ENCODE results near the gene ADORA1. TPM values are rescaled to one million over a fixed set of nuclear protein-coding genes. Genes with fewer than 3 reads are reported as not detected.

ADORA1 gene
- total RNA-seq (2014; rRNA removed; shearing (Covaris generic)), result 0.92 TPM in 1 of 2 replicates, not detected in the other
- polyA plus RNA-seq (2015; cell fraction: cytosol; rRNA removed), result 0.44 and 2.4 TPM in 2 replicates
- 0.38 TPM in 1 of 2 replicates, not detected in the other for polyA plus RNA-seq (2015; cell fraction: nucleus; rRNA removed)

GRCh38 chr1:203127666-203128430, at the start of gene ADORA1:
TSS of gene ADORA1 (plus strand) at chr1:203127726. CDS start at chr1:203128842, 1,116 bp downstream.
- in situ Hi-C loops (cut with HindIII; ENCODE audit: low pct_unique_long_range_greater_than_20kb, low sequenced_read_pairs), result no loop called here
- DNase-seq (ENCODE audit: low read depth, low spot score), result peak; percentile 28

- in situ Hi-C loops (cut with HindIII; ENCODE audit: low pct_unique_long_range_greater_than_20kb, low sequenced_read_pairs), result no loop called here
- no peak for DNase-seq (ENCODE audit: low read depth, low spot score)
Measured at GRCh38 chr1:203077956-203078355, 49.6 kb upstream of the ADORA1 start.

GRCh38 chr1:203078478-203078877, 49.0 kb upstream of the ADORA1 start:
- in situ Hi-C loops (cut with HindIII; ENCODE audit: low pct_unique_long_range_greater_than_20kb, low sequenced_read_pairs), result no loop called here
- no peak for DNase-seq (ENCODE audit: low read depth, low spot score)

- no peak for DNase-seq (ENCODE audit: low read depth, low spot score)
- in situ Hi-C loops (cut with HindIII; ENCODE audit: low pct_unique_long_range_greater_than_20kb, low sequenced_read_pairs), result no loop called here
Measured at GRCh38 chr1:203080456-203080855, 47.1 kb upstream of the ADORA1 start.

GRCh38 chr1:203081465-203082230, 45.9 kb upstream of the ADORA1 start:
- in situ Hi-C loops (cut with HindIII; ENCODE audit: low pct_unique_long_range_greater_than_20kb, low sequenced_read_pairs), result no loop called here
- DNase-seq (ENCODE audit: low read depth, low spot score), result no peak

GRCh38 chr1:203082231-203082505, 45.4 kb upstream of the ADORA1 start:
- in situ Hi-C loops (cut with HindIII; ENCODE audit: low pct_unique_long_range_greater_than_20kb, low sequenced_read_pairs), result no loop called here
- DNase-seq (ENCODE audit: low read depth, low spot score), result no peak

- in situ Hi-C loops (cut with HindIII; ENCODE audit: low pct_unique_long_range_greater_than_20kb, low sequenced_read_pairs), result no loop called here
- no peak for DNase-seq (ENCODE audit: low read depth, low spot score)
Measured at GRCh38 chr1:203082571-203083462, 44.7 kb upstream of the ADORA1 start.

- in situ Hi-C loops (cut with HindIII; ENCODE audit: low pct_unique_long_range_greater_than_20kb, low sequenced_read_pairs), result no loop called here
Measured at GRCh38 chr1:203083463-203083921, 44.0 kb upstream of the ADORA1 start.

GRCh38 chr1:203084588-203085527, 42.7 kb upstream of the ADORA1 start:
- DNase-seq (ENCODE audit: low read depth, low spot score), result peak; percentile 64
- in situ Hi-C loops (cut with HindIII; ENCODE audit: low pct_unique_long_range_greater_than_20kb, low sequenced_read_pairs), result no loop called here

More at GRCh38 chr1:203083463-203083921, 44.0 kb upstream of the ADORA1 start:
- peak; percentile 14 for DNase-seq (ENCODE audit: low read depth, low spot score)

- DNase-seq (ENCODE audit: low read depth, low spot score), result no peak
- in situ Hi-C loops (cut with HindIII; ENCODE audit: low pct_unique_long_range_greater_than_20kb, low sequenced_read_pairs), result no loop called here
Measured at GRCh38 chr1:203085528-203086406, 41.8 kb upstream of the ADORA1 start, which contains the start of gene MYOG. TSS of gene MYOG (minus strand) at chr1:203086012. CDS start at chr1:203085961, 51 bp downstream.

- peak; percentile 4 for DNase-seq (ENCODE audit: low read depth, low spot score)
- in situ Hi-C loops (cut with HindIII; ENCODE audit: low pct_unique_long_range_greater_than_20kb, low sequenced_read_pairs), result no loop called here
Measured at GRCh38 chr1:203086992-203087763, 40.3 kb upstream of the ADORA1 start.

GRCh38 chr1:203088441-203088840, 39.1 kb upstream of the ADORA1 start:
- no peak for DNase-seq (ENCODE audit: low read depth, low spot score)

GRCh38 chr1:203089001-203089650, 38.4 kb upstream of the ADORA1 start:
- in situ Hi-C loops (cut with HindIII; ENCODE audit: low pct_unique_long_range_greater_than_20kb, low sequenced_read_pairs), result no loop called here
- no peak for DNase-seq (ENCODE audit: low read depth, low spot score)

More at GRCh38 chr1:203088441-203088840, 39.1 kb upstream of the ADORA1 start:
- in situ Hi-C loops (cut with HindIII; ENCODE audit: low pct_unique_long_range_greater_than_20kb, low sequenced_read_pairs), result no loop called here

- DNase-seq (ENCODE audit: low read depth, low spot score), result peak; percentile 7
- in situ Hi-C loops (cut with HindIII; ENCODE audit: low pct_unique_long_range_greater_than_20kb, low sequenced_read_pairs), result no loop called here
Measured at GRCh38 chr1:203089651-203090045, 37.9 kb upstream of the ADORA1 start.
